DND-41 (cell line): ENCODE data around the gene BCAP29.

Experiments used
- EZH2 ChIP-seq: IDR thresholded peaks from 3 replicates; pipeline ENCODE4 v1.6.1; 2012; ENCODE audit warnings: borderline replicate concordance, low read depth, mild to moderate bottlenecking, moderate library complexity, low read length, inconsistent platforms; ENCODE audit not compliant: severe bottlenecking
- TF ChIP-seq, protein P1 (sequence below): IDR thresholded peaks from 2 replicates; pipeline ENCODE4 v1.5.1; 2012; ENCODE audit warnings: borderline replicate concordance, low read length, moderate library complexity, mild to moderate bottlenecking; ENCODE audit not compliant: poor library complexity, severe bottlenecking; ENCODE audit errors: extremely low read depth

DNA sequence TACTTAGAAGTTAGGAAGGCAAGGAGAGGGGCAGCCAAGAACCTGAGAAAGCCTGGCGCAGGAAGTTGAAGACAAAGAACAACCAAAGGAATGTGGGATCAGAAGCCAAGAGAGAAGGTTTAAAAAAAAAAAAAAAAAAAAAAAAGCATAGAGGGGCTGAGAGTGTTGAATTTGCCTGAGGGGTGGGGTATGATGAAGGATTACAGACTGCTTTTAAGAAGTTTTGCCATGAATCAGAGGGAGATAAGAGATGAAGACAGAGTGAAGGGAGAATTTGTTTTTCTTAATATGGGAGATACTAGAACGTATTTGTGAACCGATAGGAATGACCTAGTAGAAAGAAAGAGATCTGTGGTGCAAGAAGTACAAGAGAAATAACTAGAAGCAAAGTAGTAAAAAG, 87.3 kb downstream of the BCAP29 start:
- TF ChIP-seq, protein P1, sequence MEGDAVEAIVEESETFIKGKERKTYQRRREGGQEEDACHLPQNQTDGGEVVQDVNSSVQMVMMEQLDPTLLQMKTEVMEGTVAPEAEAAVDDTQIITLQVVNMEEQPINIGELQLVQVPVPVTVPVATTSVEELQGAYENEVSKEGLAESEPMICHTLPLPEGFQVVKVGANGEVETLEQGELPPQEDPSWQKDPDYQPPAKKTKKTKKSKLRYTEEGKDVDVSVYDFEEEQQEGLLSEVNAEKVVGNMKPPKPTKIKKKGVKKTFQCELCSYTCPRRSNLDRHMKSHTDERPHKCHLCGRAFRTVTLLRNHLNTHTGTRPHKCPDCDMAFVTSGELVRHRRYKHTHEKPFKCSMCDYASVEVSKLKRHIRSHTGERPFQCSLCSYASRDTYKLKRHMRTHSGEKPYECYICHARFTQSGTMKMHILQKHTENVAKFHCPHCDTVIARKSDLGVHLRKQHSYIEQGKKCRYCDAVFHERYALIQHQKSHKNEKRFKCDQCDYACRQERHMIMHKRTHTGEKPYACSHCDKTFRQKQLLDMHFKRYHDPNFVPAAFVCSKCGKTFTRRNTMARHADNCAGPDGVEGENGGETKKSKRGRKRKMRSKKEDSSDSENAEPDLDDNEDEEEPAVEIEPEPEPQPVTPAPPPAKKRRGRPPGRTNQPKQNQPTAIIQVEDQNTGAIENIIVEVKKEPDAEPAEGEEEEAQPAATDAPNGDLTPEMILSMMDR: no peak
- TF ChIP-seq EZH2: no peak
